ENCODE results near the gene COL19A1.

COL19A1 gene

DNA sequence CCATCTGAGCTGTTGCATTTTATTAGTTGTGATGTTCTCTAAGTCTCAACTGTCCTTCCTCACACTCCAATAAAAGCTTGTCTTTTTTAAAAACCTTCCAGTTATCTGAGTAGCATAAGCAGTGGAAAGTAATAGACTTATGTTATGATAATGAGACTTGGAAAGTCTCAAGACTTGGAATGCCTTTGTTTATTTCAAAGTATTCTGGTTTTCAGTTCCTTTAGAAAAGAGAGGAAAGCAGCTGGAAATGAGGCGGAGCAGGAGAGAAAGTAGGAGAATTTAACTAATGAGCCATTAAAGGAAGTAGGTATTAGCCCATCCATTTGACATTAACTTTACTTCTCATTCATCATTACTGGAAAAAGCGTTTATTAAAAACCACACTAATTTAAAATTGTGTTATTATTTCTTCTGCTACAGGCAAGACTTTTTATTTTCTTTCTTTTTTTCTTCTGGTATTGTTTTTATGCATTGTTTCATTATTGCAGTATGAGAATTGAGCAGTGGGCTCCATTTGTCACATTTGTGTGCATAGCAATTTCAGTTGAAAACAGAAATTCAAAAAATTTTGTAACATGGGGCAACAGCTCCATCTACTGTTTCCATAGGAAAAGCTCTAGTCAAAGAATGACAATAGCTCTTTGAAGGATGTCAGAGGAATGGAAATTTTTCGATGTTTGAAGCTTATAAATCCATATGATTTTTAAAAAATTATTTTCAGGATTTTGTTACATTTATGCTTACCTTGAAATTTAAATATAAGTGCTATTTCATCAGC lies 241.7 kb downstream of the COL19A1 start:
- H3K27me3 ChIP-seq (ENCODE audit: control insufficient read depth, insufficient read depth, low read length): no peaks in the 10 kb centered on the region
- TF ChIP-seq, protein P1, sequence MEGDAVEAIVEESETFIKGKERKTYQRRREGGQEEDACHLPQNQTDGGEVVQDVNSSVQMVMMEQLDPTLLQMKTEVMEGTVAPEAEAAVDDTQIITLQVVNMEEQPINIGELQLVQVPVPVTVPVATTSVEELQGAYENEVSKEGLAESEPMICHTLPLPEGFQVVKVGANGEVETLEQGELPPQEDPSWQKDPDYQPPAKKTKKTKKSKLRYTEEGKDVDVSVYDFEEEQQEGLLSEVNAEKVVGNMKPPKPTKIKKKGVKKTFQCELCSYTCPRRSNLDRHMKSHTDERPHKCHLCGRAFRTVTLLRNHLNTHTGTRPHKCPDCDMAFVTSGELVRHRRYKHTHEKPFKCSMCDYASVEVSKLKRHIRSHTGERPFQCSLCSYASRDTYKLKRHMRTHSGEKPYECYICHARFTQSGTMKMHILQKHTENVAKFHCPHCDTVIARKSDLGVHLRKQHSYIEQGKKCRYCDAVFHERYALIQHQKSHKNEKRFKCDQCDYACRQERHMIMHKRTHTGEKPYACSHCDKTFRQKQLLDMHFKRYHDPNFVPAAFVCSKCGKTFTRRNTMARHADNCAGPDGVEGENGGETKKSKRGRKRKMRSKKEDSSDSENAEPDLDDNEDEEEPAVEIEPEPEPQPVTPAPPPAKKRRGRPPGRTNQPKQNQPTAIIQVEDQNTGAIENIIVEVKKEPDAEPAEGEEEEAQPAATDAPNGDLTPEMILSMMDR (IDR thresholded peaks at IDR 0.05): peak; percentile 42
- no peak overlapping the region for H3K4me2 ChIP-seq (ENCODE audit: low read length)
- no peaks in the 10 kb centered on the region for H3K9me3 ChIP-seq (ENCODE audit: control insufficient read depth, low read length)
- H3K79me2 ChIP-seq: no peaks in the 10 kb centered on the region
- no peak overlapping the region for H2AFZ ChIP-seq
- no peak overlapping the region for H3K27ac ChIP-seq
- H3K4me1 ChIP-seq: no peaks in the 10 kb centered on the region
- H3K36me3 ChIP-seq (ENCODE audit: control insufficient read depth, insufficient read depth, low read length): no peaks in the 10 kb centered on the region
- H3K4me3 ChIP-seq (ENCODE audit: low read depth, low read length): no peak overlapping the region
- no peak overlapping the region for H3K9ac ChIP-seq

DNA sequence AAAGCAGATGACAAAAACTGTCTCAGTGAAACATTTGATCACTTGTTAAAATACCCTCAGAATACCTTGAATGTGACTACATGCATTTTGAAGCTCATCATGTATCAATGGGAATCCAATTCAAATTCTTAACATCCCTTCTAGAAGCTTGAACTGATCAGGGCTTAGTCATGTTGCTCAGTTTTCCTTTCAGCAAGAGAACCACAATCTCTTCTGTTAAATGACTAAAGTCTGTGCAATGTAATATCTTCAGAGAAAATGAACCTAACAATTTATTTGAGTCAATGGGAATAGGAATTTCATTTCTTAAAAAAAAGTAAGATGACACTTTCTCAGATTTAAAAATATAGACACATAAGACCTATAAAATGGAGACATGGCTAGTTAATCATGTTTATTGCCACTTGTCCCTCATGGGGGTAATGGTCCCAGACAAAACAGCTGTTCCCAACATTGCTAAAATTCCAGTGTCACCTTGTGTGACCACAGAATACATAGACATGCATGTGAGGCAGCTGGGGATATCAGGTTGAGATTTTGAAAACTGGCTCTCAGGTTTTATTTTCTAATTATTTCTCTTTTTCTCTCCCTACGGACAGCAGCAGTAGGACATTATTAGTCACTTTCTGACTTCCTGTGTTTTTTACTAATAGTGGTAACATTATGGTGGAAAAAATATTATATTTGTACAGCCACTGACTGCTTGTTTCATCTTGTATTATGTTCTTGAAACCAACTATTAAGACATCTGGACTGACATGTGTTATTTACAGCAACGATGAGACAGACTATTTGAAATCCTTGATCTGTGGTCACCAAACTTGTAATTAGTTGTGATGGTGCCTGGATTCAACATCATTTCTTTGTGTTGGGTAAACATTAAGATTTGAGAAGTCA lies 244.0 kb downstream of the COL19A1 start:
- Histone ChIP-seq H3K9me3 (ENCODE audit: control insufficient read depth, low read length) (no peaks in the 10 kb centered on the region), H3K4me3 (ENCODE audit: low read depth, low read length) (no peak overlapping the region), H3K4me2 (ENCODE audit: low read length) (no peak overlapping the region), H3K4me1 (no peaks in the 10 kb centered on the region), H2AFZ (no peak overlapping the region), H3K27ac (no peak overlapping the region), H3K27me3 (ENCODE audit: control insufficient read depth, insufficient read depth, low read length) (no peaks in the 10 kb centered on the region), H3K79me2 (no peaks in the 10 kb centered on the region), H3K9ac (no peak overlapping the region), H3K36me3 (ENCODE audit: control insufficient read depth, insufficient read depth, low read length) (no peaks in the 10 kb centered on the region)
- TF ChIP-seq, protein P1 (IDR thresholded peaks at IDR 0.05): no peak

DNA sequence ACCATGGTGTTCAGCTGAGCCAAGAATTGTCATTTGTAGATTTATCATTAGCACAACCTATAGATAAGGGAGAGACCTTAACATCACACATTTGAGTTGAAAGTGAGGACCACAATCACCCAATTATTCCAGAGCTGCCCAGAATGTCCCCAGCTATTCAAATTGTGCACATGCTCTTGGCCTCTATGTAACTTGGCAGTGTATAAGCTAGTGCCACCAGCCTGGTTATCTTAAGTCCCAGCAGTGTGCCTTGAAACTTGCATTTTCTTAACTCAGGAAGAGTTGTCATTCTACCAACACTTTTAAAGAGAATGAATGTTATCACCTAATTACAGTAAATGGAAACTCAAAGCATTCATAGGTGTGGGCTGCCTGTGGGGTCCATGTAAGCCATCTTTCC lies 245.4 kb downstream of the COL19A1 start:
- Histone ChIP-seq H2AFZ (no peak overlapping the region), H3K79me2 (no peaks in the 10 kb centered on the region), H3K4me1 (no peaks in the 10 kb centered on the region), H3K4me3 (ENCODE audit: low read depth, low read length) (no peak overlapping the region), H3K9ac (no peak overlapping the region), H3K9me3 (ENCODE audit: control insufficient read depth, low read length) (no peaks in the 10 kb centered on the region), H3K27ac (no peak overlapping the region), H3K27me3 (ENCODE audit: control insufficient read depth, insufficient read depth, low read length) (no peaks in the 10 kb centered on the region), H3K36me3 (ENCODE audit: control insufficient read depth, insufficient read depth, low read length) (no peaks in the 10 kb centered on the region), H3K4me2 (ENCODE audit: low read length) (no peak overlapping the region)
- TF ChIP-seq, protein P1 (IDR thresholded peaks at IDR 0.05): no peak

DNA sequence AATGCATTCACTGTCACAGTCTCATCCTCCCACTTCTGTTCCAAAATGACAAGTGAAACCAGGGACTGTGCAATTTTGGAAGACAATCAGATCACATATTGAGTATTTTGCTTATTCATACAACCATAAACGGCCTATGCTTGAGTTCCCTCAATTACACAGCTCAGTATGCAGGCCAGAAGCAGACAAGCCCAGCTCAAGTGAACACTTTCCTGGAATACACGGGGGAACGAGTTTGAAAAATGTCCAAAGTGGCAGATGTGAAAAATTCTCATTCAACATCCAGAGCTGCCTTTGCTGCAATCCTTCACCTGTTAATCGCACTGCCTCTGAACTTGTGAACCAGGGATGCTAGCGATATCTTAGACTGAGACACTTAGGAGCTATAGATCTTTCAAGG lies 246.4 kb downstream of the COL19A1 start:
- Histone ChIP-seq H3K9ac (no peak overlapping the region), H3K9me3 (ENCODE audit: control insufficient read depth, low read length) (no peaks in the 10 kb centered on the region), H3K79me2 (no peaks in the 10 kb centered on the region), H3K36me3 (ENCODE audit: control insufficient read depth, insufficient read depth, low read length) (no peaks in the 10 kb centered on the region), H3K27me3 (ENCODE audit: control insufficient read depth, insufficient read depth, low read length) (no peaks in the 10 kb centered on the region), H3K4me1 (no peaks in the 10 kb centered on the region), H2AFZ (no peak overlapping the region), H3K4me3 (ENCODE audit: low read depth, low read length) (no peak overlapping the region), H3K4me2 (ENCODE audit: low read length) (no peak overlapping the region), H3K27ac (no peak overlapping the region)
- TF ChIP-seq, protein P1 (IDR thresholded peaks at IDR 0.05): no peak

All from parathyroid adenoma (tissue), 2 donors.